ENCODE results near the gene NPHS1.

DNA sequence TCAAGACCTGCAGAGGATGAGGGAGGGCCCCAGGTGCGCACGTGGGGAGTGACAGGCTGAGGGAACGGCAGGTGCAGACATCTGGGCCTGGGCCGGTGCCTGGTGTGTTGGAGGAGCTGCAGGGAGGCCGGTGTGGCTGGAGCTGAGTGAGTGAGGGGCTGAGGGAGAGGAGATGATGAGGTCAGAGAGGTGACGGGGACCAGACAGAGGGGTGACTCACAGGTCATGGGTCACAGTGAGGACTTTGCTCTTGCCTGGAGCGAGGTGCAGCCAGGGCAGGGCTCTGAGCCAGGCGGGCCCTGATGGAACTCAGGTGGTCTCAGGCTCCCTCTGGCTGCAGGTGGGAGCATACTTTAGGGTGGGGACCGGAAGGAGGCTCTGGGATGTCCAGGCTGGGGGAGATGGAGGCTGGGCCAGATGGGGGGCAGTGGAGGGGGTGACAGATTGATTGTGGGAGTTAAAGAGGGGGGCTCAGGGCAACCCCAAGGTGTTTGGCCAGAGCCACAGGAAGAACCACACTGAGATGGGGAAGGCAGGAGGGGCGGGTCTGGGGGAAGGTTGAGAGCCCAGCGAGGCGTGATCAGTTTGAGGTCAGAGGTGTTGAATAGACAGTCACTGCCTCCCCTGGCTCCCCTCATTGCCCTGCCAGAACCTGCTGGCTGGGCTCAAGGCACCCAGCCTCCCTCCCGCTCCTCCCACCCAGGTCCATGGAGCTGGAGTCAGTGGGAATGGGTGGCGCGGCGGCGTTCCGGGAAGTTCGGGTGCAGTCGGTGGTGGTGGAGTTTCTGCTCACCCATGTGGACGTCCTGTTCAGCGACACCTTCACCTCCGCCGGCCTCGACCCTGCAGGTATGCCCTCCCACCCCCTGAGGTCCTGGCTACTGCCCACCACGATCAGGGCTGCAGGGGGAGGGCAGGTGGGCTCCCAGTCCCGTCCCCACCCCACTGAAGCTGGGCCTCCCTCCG lies 68.6 kb downstream of the NPHS1 start:
- TF ChIP-seq, protein P1, sequence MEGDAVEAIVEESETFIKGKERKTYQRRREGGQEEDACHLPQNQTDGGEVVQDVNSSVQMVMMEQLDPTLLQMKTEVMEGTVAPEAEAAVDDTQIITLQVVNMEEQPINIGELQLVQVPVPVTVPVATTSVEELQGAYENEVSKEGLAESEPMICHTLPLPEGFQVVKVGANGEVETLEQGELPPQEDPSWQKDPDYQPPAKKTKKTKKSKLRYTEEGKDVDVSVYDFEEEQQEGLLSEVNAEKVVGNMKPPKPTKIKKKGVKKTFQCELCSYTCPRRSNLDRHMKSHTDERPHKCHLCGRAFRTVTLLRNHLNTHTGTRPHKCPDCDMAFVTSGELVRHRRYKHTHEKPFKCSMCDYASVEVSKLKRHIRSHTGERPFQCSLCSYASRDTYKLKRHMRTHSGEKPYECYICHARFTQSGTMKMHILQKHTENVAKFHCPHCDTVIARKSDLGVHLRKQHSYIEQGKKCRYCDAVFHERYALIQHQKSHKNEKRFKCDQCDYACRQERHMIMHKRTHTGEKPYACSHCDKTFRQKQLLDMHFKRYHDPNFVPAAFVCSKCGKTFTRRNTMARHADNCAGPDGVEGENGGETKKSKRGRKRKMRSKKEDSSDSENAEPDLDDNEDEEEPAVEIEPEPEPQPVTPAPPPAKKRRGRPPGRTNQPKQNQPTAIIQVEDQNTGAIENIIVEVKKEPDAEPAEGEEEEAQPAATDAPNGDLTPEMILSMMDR (IDR thresholded peaks at IDR 0.05) = no peak
- no peak for TF ChIP-seq POLR2A (IDR thresholded peaks at IDR 0.05)

All from uterus (tissue), 2 donors.